HG02571 (cell line): ENCODE results near the gene PFN1.

Source experiments
- ATAC-seq: cut with Tn5 transposase; IDR thresholded peaks from one replicate; pipeline ENCODE4 v1.9.1; 2021; ENCODE audit warnings: mild to moderate bottlenecking, moderate library complexity; ENCODE audit not compliant: unreplicated experiment

PFN1 gene

DNA sequence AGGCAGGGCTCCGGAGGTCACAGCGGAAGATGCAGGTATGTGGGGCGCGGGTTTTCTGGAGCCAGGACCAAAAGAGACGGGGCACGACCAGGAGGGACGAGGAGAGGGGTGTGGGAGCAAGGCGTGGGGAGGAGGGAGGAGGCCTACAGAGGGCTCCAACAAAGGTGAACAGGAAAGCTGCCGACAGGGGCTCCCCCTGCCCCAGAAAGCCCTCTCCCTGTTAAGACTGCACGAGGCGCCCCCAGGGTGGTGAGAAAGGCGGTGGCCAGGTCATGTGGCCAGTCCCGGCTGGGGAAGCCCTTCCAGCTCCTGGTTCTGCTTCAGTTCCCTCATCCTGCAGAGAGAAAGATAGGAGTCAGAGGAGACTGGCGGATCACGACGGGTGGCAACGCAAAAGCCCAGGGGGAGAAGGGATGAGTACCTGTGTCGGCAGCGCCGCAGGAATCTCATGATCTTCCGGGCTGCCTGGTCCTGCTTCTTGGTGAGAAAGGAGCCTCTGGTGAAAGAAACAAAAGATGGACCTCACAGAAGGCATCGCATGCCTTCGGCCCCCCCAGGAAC, 20.2 kb upstream of the PFN1 start:
- ATAC-seq = no peak

DNA sequence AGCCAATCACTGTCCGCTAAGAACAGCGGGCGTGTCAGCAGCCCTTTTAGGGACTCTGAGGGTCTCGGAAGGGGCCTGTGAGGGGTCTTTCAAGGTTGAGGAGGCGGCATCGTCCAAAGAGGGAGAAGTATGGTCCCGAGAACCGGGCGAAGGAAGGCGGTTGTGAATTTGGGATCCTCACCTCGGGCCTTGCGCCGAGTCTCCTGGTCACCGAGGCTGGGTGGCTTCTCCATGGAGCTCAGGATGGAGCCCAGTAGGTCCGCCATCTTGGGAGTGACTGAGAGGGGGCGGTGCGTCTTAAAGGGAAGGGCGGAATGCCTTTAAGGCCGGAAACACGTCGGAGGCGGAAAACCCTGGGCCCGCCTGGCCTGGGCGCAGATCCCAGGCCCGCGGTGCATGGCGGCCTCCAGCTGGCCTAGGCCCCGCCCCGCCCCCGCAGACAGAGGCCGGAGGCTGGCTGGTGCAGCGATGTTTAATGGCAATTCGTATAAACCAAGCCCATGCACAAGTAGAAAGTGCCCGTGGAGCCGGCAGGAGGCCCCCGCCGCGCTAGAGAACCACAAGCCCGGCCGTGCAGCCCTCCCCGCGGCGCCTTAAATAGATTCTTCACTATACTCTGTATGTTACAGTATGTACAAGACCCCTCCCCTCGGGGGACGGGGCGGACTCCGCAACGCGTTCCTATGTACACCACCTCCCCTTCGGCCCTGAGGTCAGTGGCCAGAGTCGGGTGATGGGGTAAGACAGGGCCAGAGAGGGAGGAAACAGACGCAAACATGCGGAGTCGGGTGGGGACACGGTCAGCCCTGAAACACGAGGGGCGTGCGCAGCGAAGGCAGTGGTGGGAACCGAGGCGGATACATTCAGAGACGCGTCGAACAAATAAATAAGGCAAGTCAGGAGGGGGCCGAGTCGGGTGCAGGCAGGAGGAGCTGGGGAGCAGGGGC, 19.5 kb upstream of the PFN1 start, which contains the start of gene SPAG7:
SPAG7 (minus strand) TSS at position 279 of the 947 bp plus-strand sequence; CDS start at position 266, 13 bp downstream.
- peak; percentile 53 for ATAC-seq

DNA sequence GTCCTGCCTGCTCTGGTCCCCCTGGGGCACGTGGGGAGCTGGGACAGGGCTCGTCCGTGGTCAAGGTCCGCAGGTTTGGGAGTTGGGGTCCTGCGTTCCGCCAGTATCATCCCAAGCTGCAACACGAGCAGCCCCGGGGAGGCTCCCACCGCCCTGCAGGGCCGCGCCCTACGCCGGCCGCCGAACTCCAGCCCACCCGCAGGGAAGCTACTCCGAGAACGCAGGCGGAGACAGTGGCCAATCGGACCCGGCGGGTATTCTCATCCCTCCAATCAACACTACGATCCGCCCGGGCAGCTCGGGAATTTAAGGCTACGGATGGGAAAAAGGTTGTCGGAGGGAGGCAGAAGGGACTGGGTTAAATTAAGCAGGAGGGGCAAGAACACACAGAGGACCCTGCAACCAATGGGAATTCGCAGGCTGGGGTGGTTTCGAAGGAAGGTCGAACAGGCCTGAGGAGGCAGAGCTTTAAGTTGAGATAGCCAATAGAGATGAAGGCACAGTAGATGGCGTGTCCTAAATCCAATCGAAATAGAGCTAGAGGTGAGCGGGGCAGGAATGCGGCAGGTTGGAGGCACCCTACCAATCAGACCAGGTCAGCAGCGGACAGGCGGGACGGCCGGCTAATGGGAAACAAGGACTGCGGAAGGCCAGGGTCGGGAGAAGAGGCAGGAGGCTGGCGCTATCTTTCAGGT, 18.7 kb upstream of the PFN1 start:
- peak; percentile 83 for ATAC-seq

DNA sequence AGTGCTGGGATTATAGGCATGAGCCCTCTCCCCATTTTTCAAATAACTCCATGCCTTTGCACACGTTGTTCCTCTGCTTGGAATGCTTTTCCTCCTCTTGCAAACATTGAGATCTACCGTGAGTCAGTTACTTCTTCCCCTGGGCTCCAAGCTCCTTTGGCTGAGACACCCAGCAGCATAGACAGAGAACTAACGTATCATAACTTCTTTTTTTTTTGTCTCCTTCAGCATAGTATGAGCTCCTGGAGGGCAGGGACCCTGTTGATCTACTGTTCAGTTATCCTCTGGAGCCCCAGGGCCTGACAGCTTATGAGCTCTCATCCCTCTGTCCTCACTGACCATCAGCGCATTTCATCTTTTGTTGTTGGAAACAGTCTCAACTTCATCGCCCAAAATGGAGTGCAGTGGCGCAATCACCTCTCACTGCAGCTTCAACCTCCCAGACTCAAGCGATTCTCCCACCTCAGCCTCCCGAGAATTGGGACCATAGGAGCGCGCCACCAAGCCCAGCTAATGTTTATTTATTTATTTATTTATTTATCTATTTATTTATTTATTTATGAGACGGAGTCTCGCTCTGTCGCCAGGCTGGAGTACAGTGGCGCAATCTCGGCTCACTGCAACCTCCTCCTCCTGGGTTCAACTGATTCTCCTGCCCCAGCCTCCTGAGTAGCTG, 17.1 kb upstream of the PFN1 start:
- no peak for ATAC-seq

DNA sequence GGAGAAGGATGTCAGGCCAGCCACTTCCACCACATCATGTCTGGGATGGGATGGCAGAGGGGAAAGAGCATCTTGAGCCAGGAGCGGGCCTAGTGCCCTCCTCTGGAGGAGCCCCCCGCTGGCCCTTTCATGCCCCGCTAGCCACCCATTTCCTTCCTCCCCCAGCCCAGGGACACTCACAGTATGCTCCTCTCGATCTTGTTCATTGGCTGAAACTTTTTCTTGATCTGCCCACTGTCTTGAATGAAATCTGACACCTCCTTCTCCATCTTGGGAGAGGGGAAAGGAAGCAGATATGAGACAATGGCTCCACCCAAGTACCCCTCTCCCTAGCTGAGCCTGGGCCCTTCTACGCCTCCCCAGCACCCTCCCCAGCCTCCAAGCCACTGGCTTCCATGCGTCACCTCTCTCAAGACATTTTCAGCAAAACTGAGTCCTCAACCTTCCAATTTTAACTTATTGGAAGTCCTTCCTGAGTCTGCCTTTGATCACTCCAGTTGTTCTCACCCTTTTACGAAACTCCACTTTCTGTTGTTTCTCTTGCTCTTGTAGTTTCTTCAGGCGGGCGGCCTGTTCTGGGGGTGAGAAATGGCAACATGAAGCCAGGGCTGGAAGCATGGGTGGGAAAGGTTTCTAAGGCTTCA, 12.1 kb upstream of the PFN1 start:
- no peak for ATAC-seq

DNA sequence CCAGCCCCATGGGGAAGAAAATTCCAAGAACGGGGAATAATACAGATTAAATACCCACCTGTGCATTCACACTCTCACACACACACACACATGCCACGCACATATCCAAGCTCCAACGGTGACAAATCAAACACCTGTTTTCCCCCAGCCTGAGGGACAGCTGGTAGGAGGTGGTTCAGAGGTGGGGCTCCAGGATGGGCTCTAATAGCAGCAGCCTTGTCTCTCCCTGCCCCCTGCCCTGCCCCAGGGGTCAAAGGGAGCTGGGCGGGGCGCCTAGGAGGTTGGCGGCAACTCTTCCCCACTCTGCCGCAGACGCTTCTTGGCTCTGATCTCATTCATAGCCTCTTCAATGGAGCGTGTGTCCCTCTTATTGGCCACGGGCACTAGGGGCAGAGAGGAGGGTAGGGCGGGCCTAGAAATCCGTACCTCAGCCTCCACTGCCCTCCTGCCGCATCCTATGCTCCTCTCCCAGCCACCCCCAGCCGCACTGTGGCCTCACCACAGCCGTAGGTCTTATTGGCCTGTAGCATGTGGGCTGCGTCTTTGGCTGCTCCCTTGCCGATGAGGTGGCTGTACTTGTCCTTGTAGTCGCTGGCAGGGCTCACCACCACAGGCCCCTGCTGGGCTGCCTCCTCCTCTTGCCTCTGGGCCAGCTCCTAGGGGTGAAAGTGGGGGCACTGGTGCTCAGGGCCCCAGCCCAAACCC, 11.1 kb upstream of the PFN1 start:
- ATAC-seq = no peak

DNA sequence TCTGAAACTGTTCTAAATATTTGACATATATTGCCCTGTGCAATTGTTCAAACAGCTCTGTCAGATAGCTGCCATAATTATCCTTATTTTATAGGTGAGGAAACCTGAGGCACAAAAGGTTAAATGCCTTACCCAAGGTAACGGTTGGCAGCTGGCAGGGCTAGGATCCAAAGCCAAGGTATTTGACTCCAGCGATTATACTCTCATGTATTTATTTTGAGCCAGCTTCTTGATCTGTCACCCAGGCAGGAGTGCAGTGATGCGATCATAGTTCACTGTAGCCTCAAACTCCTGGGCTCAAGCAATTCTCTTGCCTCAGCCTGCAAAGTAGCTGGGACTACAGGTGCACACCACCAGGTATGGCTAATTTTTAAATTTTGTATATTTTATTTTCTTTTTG, 9.8 kb upstream of the PFN1 start:
- no peak for ATAC-seq

DNA sequence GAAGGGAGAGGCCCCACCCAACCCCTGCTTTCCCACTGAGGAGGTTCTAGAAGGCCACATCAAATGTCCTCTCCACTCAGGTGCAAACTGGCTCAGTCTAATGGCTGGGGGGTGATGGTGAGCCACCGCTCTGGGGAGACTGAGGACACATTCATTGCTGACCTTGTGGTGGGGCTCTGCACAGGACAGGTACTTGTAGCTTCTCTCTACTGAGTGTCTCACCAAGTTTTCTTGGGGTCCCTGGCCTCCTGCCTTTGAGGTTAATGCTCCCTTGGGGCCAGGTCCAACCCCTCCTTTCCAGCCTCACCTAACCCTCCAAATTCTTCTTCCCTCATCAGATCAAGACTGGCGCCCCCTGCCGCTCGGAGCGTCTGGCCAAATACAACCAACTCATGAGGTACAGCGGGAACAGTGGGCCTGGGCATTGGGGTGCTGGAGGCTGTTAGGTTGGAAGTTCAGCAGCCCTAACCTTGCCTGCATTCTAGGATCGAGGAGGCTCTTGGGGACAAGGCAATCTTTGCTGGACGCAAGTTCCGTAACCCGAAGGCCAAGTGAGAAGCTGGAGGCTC, 8.2 kb upstream of the PFN1 start:
- ATAC-seq = no peak

DNA sequence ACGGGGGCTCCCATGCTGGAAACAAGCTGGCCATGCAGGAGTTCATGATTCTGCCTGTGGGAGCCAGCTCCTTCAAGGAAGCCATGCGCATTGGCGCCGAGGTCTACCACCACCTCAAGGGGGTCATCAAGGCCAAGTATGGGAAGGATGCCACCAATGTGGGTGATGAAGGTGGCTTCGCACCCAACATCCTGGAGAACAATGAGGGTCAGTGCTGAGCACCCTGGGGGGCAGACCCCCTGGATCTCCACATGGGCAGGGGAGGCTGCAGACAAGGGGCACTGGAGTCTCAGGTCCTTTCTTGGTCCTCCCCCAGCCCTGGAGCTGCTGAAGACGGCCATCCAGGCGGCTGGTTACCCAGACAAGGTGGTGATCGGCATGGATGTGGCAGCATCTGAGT, 6.8 kb upstream of the PFN1 start:
- ATAC-seq = no peak

DNA sequence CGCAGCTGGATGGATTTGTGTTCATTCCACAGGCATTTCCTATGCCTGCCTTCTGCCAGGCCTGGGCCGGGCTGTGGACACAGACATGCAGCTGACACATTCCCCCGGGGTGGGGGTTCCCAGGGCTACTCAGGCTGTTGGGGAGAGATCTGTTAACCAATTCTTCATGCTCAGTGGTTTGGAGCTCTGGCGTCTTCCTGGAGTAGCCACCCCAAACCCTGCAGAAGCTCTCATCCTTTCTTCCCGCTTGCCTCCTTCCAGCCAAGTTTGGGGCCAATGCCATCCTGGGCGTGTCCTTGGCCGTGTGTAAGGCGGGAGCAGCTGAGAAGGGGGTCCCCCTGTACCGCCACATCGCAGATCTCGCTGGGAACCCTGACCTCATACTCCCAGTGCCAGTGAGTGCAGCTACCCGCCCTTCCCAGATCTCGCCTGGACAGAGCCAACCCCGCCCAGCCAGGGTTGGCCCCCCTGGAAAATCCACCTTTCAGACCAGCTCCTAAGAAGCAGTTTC, 5.2 kb upstream of the PFN1 start:
- no peak for ATAC-seq

DNA sequence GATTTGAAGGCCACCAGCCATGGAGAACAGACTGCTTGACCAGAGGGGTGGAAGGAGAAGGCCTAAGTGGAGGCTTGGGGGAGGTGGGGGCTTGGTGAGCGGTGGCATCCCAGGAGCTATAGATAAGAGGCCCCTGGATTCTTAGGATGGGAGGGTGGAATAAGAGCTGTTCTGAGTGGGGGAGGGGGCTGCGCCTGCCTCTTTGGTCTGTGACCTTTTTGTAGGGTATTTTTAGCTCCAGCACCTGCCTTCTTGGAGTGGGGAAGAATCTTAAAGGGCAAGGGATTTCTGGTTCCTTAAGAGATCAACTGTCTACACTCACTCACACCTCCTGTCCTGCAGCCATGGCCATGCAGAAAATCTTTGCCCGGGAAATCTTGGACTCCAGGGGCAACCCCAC, 3.2 kb upstream of the PFN1 start:
- ATAC-seq = no peak

DNA sequence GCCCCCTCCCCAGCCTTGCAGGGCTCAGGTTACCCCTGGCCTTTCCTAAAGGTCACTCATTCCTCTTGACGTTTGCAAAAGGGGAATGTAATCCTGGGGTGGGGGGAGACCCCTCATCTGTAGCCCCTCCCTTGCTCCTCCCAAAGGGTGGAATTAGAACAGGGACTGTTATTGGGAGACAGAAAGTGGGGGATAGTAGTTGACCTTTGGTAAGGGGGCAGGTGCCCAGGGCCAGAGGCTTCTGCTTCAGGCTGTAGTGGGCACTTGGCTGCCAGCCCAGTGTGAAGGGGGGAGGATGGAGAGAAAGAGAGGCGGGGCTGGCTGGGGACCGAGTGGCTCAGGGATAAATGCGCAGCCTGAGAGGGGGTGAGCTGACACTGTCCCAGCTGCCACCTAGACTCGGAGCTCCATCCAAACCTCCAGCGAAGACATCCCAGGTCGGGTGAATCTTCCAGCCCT, 2.4 kb upstream of the PFN1 start, which contains the start of gene ENO3:
ENO3 (plus strand) TSS at position 374 of the 459 bp plus-strand sequence. CDS start 711 bp downstream, outside the sequence.
- no peak for ATAC-seq

DNA sequence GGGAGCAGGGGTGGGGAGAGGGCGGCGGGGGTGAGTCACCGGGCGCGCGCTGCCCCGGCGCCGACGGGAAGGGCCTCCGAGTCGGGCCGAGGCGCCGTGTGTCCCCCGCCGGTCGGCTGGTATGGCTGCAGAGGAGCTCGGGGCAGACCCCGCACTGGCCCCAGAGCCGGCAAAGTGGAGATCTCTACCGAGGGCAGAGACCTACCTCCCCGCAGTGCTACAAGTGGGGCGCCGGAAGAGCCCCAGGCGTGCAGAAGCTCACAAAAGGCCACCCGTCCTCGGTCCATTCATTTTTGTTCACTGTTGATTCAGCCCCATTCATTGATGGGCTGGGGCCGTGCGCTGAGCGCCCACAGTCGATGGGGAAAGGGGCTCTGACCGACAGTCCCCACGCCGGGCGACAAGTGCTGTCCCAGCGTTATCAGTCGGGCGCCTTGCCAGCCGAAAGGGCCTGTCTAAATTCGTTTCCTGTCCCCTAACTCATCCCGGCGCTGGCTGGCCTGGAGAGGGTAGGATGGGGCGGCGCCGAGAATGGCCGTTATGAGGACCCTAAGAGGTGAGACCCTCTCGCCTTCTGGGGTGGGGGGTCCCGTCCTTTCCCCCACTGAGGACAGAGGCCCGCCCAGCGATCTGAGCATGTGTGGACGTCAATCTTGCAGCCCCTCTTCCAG, 1.9 kb upstream of the PFN1 start:
- no peak for ATAC-seq

DNA sequence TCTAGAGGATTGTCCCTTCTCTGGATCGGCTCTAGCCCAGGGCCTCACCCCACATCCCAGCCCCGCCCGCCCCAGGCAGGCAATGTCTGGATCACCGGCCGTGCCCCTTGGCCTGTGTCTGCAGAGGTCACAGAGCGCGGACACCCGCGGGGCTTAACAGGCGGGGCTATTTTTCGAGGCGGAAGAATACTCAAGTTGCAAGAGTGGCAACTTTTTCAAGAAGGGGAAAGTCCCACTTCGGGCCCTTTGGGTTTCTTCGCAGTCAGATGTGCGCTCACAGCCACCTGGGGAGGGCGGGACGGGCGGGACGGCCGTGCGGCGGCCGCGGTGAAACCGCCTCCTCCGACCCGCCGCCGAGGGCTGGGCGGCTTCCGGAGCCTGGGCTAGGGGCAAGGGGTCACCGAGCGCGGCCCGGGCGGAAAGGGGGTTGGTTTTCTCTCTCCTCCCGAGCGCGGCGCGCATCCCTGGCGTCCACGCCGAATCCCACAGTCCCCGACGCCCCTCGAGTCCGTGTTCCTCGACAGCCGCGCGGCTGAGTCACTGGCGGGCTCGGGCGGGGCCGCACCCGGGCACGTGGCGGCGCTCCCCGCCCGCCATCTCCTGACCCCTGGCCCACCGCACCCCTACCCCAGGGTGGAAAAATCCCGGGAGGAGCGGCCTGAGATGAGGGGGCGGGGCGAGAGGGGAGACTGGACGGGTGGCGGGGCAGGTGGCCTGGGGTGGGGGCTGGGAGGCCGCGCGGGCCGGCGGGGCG, 1.2 kb upstream of the PFN1 start:
- ATAC-seq = peak; percentile 22

DNA sequence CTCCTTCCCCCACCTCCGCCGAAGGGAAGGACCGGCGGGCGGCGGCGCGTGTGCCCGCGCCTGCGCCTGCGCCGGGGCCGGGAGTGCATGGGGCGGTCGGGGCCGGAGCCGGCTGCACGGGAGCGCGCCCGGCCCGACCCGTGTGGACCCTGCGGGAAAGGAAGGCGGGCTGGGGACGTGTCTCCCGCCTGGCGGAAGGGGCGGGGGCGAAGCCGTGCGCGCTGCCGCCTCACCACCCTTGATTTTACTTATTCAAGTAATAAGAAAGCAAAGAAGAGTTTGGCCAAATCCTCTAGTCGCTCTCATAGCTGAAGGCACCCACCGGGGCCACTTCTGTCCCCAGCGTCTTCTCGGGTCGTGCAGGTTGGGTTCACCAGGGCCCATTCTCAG, 596 bp upstream of the PFN1 start:
- ATAC-seq = peak; percentile 22

DNA sequence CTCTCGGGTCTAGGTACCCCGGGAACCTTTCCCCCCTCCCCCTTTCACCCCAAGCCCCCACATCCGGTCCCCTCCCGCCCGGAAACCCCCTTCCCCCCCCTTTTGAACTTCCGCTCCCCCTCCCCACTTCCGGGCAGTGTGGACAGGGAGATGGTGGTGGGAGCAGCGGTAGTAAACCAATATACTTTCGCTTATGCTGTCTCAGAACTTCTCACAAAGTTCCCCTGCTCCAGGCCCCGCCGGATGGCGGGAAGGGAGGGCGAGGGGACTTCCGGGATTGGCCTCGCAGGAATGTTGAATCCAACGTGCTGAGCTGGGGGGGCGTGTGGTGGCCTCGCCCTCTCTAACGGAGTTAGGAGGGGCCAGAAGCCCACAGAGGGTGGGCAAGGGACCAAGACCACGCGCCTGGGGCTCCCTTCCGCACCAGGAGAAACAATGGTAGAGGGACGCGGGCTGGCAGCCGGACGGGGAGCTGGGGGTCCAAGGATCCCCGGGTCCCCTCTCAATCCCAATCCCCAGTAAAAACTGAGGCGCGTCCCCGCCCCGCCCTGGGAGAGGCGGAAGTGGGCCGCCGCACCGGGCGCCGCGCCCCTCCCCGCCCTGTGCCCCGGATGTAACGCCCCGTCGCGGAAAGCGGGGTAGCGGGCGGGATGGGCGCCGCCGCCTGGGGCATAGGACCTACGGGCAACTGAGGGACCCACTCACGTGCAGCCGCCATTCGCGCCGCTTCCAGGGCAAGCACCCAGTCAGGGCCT, 742 bp downstream of the PFN1 start:
- ATAC-seq = peak; percentile 22

DNA sequence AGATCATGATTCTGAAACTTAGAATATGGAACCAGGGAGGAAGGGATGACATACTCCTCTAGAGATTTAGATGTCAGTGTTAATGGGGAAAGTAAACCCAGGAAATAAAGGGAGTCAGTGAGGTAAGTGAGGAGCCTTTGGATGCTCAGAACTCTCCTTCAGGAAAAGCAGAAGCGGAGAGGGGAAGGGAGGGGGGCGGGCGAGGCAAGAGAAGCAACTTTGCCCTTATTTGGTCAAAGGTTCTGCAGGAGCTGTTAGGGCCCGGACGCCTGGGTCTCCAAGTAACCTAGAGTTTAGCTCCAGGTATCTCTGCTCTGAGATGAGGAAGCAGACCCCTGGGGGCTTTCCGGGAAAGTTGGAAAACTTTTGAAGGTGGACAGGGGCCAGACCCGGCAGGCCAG, 1.3 kb downstream of the PFN1 start:
- no peak for ATAC-seq
